PC-3 (cell line): ENCODE measurements around the gene HNRNPUL2.

ENCODE experiments used
- EZH2 ChIP-seq: fragments of 300-600 bp; sonication (generic); IDR thresholded peaks from one replicate; pipeline ENCODE4 v1.6.1; 2017; ENCODE audit warnings: antibody characterized with exemption, mild to moderate bottlenecking, low read length; ENCODE audit not compliant: unreplicated experiment
- TF ChIP-seq, protein P1 (sequence below): fragments of 300-600 bp; sonication (generic); conservative IDR thresholded peaks from 2 replicates; pipeline ENCODE4 v1.5.1; 2017; ENCODE audit warnings: antibody characterized with exemption, low read depth, mild to moderate bottlenecking, low read length

DNA sequence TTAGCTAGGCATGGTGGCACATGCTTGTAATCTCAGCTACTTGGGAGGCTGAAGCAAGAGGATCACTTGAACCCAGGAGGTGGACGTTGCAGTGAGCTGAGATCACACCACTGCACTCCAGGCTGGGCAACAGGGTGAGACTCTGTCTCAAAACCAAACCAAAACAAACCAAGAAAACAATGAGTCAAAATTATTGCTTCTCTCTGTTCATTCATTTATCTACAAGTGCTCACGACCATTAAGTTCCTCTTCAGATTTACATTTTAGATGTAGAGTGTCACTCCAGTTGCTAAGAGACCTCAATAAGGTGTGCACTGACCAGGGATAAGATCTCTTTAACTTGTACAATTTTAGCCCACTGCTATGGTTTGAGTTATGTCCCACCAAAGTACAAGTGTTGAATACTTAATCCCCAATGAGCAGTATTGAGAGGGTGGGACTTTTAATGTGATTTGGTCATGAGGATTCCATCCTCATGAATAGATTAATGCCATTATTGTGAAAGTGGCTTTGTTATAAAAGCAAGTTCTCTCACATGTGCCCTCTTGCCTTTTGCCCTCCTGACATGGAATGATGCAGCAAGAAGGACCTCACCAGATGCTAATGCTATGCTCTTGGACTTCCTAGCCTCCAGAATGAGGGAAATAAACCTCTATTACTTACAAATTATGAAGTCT lies 7.8 kb downstream of the HNRNPUL2 start:
- TF ChIP-seq, protein P1, sequence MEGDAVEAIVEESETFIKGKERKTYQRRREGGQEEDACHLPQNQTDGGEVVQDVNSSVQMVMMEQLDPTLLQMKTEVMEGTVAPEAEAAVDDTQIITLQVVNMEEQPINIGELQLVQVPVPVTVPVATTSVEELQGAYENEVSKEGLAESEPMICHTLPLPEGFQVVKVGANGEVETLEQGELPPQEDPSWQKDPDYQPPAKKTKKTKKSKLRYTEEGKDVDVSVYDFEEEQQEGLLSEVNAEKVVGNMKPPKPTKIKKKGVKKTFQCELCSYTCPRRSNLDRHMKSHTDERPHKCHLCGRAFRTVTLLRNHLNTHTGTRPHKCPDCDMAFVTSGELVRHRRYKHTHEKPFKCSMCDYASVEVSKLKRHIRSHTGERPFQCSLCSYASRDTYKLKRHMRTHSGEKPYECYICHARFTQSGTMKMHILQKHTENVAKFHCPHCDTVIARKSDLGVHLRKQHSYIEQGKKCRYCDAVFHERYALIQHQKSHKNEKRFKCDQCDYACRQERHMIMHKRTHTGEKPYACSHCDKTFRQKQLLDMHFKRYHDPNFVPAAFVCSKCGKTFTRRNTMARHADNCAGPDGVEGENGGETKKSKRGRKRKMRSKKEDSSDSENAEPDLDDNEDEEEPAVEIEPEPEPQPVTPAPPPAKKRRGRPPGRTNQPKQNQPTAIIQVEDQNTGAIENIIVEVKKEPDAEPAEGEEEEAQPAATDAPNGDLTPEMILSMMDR: no peak
- no peak for TF ChIP-seq EZH2
